Osteoblast (primary cell): ENCODE results near the gene SLC16A9. TPM values are rescaled to one million over a fixed set of nuclear protein-coding genes. Genes with fewer than 3 reads are reported as not detected.

Experiments
- DNase-seq: peaks from one replicate; pipeline ENCODE4 v3.0.0; 2011; ENCODE audit warnings: low spot score, mixed read lengths; ENCODE audit not compliant: insufficient read length; ENCODE audit errors: missing footprints
- H2AFZ ChIP-seq: 2 replicates; pipeline ENCODE4 v1.6.0; 2011; ENCODE audit warnings: mild to moderate bottlenecking, low read length
- H3K27ac ChIP-seq: 2 replicates; pipeline ENCODE4 v1.5.1; 2011; ENCODE audit warnings: mild to moderate bottlenecking, low read depth, low read length, moderate library complexity
- H3K27me3 ChIP-seq: 2 replicates; pipeline ENCODE4 v1.6.0; 2012; ENCODE audit warnings: mild to moderate bottlenecking, control low read depth, inconsistent platforms, low read length, moderate library complexity; ENCODE audit not compliant: insufficient read depth
- H3K36me3 ChIP-seq: 2 replicates; pipeline ENCODE4 v1.5.1; 2011; ENCODE audit warnings: mild to moderate bottlenecking, low read length, control low read depth, moderate library complexity; ENCODE audit not compliant: insufficient read depth
- H3K4me1 ChIP-seq: 2 replicates; pipeline ENCODE4 v1.5.1; 2011; ENCODE audit warnings: mild to moderate bottlenecking, low read length, control low read depth, moderate library complexity; ENCODE audit not compliant: insufficient read depth
- H3K4me2 ChIP-seq: 2 replicates; pipeline ENCODE4 v1.6.0; 2011; ENCODE audit warnings: mild to moderate bottlenecking, low read length; ENCODE audit not compliant: insufficient read depth
- H3K4me3 ChIP-seq: fragments of 200-600 bp; sonication (generic); 3 replicates; pipeline ENCODE4 v1.5.1; 2012; ENCODE audit warnings: mild to moderate bottlenecking, low read length, inconsistent platforms; ENCODE audit not compliant: insufficient read depth
- H3K79me2 ChIP-seq: 2 replicates; pipeline ENCODE4 v1.6.0; 2012; ENCODE audit warnings: mild to moderate bottlenecking, low read length, control low read depth, inconsistent platforms; ENCODE audit not compliant: insufficient read depth
- H3K9me3 ChIP-seq: 2 replicates; pipeline ENCODE4 v1.5.1; 2011; ENCODE audit warnings: low read depth, low read length, control low read depth
- H4K20me1 ChIP-seq: 2 replicates; pipeline ENCODE4 v1.6.0; 2012; ENCODE audit warnings: mild to moderate bottlenecking, low read length, control low read depth; ENCODE audit not compliant: insufficient read depth
- CTCF ChIP-seq: IDR thresholded peaks from 2 replicates; pipeline ENCODE4 v1.5.1; 2011; ENCODE audit warnings: mild to moderate bottlenecking, low read depth, low read length, moderate library complexity; ENCODE audit errors: extremely low read depth
- total RNA-seq: library from RNA; depleted of rRNA; stranded (reverse); fragments of >200 nt; gene quantifications from 2 replicates; pipeline ENCODE4 v1.2.3, GENCODE V29; 2012

Gene SLC16A9
- total RNA-seq, 1 donor = 0.72 TPM

DNA sequence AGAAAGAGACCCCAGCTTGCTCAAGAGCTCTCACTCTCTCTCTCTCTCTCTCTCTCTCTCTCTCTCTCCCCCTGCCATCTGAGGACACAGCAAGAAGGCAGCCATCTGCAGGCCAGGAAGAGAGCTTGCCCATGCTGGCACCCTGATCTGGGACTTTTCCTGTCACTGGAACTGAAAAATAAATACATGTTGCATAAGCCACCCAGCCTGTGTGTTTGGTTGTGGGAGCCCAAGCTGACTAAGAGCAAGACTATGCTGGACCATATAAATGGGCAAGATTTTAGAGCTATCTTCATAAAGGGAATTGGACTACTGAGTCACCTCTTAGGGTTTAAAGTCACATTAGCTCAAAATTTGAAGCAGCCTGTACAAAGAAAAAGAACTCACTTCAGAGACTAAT is 98.6 kb downstream of the SLC16A9 start:
- Histone ChIP-seq H3K4me3 (no peak overlapping the region), H3K36me3 (no peaks in the 10 kb centered on the region), H3K4me2 (no peak overlapping the region), H3K9me3 (no peaks in the 10 kb centered on the region), H3K4me1 (peaks cover 2% of the 10 kb centered on the region), H3K27me3 (peaks cover 5% of the 10 kb centered on the region), H3K79me2 (no peaks in the 10 kb centered on the region), H2AFZ (no peak overlapping the region), H3K27ac (no peak overlapping the region), H4K20me1 (no peaks in the 10 kb centered on the region)
- TF ChIP-seq CTCF = no peak
- DNase-seq = no peak

GRCh38 chr10:59607970-59608369 is 101.7 kb downstream of the SLC16A9 start:
- H3K79me2 ChIP-seq = no peaks in the 10 kb centered on the region
- DNase-seq = no peak
- no peak for TF ChIP-seq CTCF
- no peak overlapping the region for H3K27ac ChIP-seq
- H3K4me2 ChIP-seq = no peak overlapping the region
- no peaks in the 10 kb centered on the region for H3K36me3 ChIP-seq
- no peaks in the 10 kb centered on the region for H4K20me1 ChIP-seq
- peaks cover 2% of the 10 kb centered on the region for H3K4me1 ChIP-seq
- H3K27me3 ChIP-seq = peaks cover 5% of the 10 kb centered on the region
- H2AFZ ChIP-seq = no peak overlapping the region
- no peak overlapping the region for H3K4me3 ChIP-seq
- H3K9me3 ChIP-seq = no peaks in the 10 kb centered on the region

- no peaks in the 10 kb centered on the region for H3K9me3 ChIP-seq
- H2AFZ ChIP-seq = no peak overlapping the region
- H3K79me2 ChIP-seq = no peaks in the 10 kb centered on the region
- H3K27me3 ChIP-seq = peaks cover 5% of the 10 kb centered on the region
- H3K27ac ChIP-seq = no peak overlapping the region
- TF ChIP-seq CTCF = no peak
- no peaks in the 10 kb centered on the region for H3K36me3 ChIP-seq
- no peaks in the 10 kb centered on the region for H4K20me1 ChIP-seq
- H3K4me3 ChIP-seq = no peak overlapping the region
- H3K4me2 ChIP-seq = no peak overlapping the region
- no peak for DNase-seq
- peaks cover 2% of the 10 kb centered on the region for H3K4me1 ChIP-seq
Observed at GRCh38 chr10:59606551-59606961, 103.1 kb downstream of the SLC16A9 start.

GRCh38 chr10:59601985-59602384 is 107.7 kb downstream of the SLC16A9 start:
- Histone ChIP-seq H3K36me3 (no peaks in the 10 kb centered on the region), H3K27ac (no peak overlapping the region), H3K9me3 (no peaks in the 10 kb centered on the region), H3K4me1 (peaks cover 2% of the 10 kb centered on the region), H3K4me3 (no peak overlapping the region), H3K79me2 (no peaks in the 10 kb centered on the region), H3K4me2 (no peak overlapping the region), H2AFZ (no peak overlapping the region), H4K20me1 (no peaks in the 10 kb centered on the region), H3K27me3 (no peaks in the 10 kb centered on the region)
- no peak for DNase-seq
- TF ChIP-seq CTCF = no peak

Other genes starting within 250 kb of the SLC16A9 start
- gene MRLN, start 43.6 kb upstream of the SLC16A9 start, total RNA-seq = not detected in 2 replicates
- gene CCDC6, start 196.7 kb upstream of the SLC16A9 start, total RNA-seq = 51.8 and 58.3 TPM in 2 replicates